ENCODE results near the gene RAB29. TPM values are rescaled to one million over a fixed set of nuclear protein-coding genes. Genes with fewer than 3 reads are reported as not detected.

Gene RAB29
- total RNA-seq, 1 experiment from 2014 or later: 11.0 TPM

DNA sequence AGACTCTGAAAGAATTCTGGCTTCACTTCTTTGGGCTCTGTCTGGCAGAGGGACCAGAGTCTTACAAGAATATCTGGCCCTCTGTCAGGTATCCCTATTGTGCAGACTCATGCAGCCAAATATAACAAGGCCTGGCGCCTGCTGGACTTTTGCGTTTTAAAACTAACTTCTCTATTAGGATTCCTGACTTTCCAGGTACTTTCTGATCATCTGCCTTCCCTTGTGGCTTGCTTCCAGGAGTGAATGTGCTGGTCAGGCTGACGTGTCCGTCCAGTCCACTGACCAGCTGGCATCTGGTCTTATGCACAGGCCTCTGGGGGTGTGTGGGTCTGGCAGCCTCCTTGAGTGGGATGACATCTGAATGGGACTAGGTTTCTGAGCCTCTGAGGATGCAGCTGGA lies 8.6 kb upstream of the RAB29 start:
- POLR2A ChIA-PET: no interaction called here
- Mint-ChIP-seq H3K27ac (no peak overlapping the region), H3K36me3 (no peaks in the 10 kb centered on the region), H3K4me3 (no peak overlapping the region), H3K4me1 (no peaks in the 10 kb centered on the region), H3K27me3 (ENCODE audit: low read depth) (peaks cover 9% of the 10 kb centered on the region), H3K9me3 (no peaks in the 10 kb centered on the region)
- CTCF ChIA-PET: interaction anchor here (0.5 to 1.1 kb wide), 2 partner anchors 135 to 193 kb away, joined by 3 read pairs; no protein-coding TSS in a partner anchor
- no peak for ATAC-seq
- DNase-seq (ENCODE audit: low spot score): no peak
- TF ChIP-seq, protein P1, sequence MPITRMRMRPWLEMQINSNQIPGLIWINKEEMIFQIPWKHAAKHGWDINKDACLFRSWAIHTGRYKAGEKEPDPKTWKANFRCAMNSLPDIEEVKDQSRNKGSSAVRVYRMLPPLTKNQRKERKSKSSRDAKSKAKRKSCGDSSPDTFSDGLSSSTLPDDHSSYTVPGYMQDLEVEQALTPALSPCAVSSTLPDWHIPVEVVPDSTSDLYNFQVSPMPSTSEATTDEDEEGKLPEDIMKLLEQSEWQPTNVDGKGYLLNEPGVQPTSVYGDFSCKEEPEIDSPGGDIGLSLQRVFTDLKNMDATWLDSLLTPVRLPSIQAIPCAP (CRISPR knock-in tag; IDR thresholded peaks at IDR 0.05): no peak
- TF ChIP-seq NR1H2 (CRISPR knock-in tag; IDR thresholded peaks at IDR 0.05) (no peak), ATF6 (CRISPR knock-in tag; IDR thresholded peaks at IDR 0.05) (no peak), E2F1 (CRISPR knock-in tag; IDR thresholded peaks at IDR 0.05) (no peak), ZNF138 (CRISPR knock-in tag; conservative IDR thresholded peaks at IDR 0.05) (no peak)

GRCh38 chr1:205783433-205783795 lies 8.1 kb upstream of the RAB29 start:
- ATAC-seq (no peak), DNase-seq (ENCODE audit: low spot score) (no peak)
- ChIA-PET POLR2A (no interaction called here), CTCF (no interaction called here)
- Mint-ChIP-seq H3K36me3 (no peaks in the 10 kb centered on the region), H3K27ac (no peak overlapping the region), H3K9me3 (no peaks in the 10 kb centered on the region), H3K4me1 (no peaks in the 10 kb centered on the region), H3K4me3 (no peak overlapping the region), H3K27me3 (ENCODE audit: low read depth) (peaks cover 9% of the 10 kb centered on the region)
- TF ChIP-seq, protein P2, sequence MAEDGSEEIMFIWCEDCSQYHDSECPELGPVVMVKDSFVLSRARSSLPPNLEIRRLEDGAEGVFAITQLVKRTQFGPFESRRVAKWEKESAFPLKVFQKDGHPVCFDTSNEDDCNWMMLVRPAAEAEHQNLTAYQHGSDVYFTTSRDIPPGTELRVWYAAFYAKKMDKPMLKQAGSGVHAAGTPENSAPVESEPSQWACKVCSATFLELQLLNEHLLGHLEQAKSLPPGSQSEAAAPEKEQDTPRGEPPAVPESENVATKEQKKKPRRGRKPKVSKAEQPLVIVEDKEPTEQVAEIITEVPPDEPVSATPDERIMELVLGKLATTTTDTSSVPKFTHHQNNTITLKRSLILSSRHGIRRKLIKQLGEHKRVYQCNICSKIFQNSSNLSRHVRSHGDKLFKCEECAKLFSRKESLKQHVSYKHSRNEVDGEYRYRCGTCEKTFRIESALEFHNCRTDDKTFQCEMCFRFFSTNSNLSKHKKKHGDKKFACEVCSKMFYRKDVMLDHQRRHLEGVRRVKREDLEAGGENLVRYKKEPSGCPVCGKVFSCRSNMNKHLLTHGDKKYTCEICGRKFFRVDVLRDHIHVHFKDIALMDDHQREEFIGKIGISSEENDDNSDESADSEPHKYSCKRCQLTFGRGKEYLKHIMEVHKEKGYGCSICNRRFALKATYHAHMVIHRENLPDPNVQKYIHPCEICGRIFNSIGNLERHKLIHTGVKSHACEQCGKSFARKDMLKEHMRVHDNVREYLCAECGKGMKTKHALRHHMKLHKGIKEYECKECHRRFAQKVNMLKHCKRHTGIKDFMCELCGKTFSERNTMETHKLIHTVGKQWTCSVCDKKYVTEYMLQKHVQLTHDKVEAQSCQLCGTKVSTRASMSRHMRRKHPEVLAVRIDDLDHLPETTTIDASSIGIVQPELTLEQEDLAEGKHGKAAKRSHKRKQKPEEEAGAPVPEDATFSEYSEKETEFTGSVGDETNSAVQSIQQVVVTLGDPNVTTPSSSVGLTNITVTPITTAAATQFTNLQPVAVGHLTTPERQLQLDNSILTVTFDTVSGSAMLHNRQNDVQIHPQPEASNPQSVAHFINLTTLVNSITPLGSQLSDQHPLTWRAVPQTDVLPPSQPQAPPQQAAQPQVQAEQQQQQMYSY (CRISPR knock-in tag; IDR thresholded peaks at IDR 0.05): no peak
- TF ChIP-seq FOXP4 (CRISPR knock-in tag; IDR thresholded peaks at IDR 0.05): no peak
- TF ChIP-seq CDX4 (CRISPR knock-in tag; IDR thresholded peaks at IDR 0.05; ENCODE audit: borderline replicate concordance): no peak
- no peak for TF ChIP-seq TP53 (CRISPR knock-in tag; IDR thresholded peaks at IDR 0.05)
- TF ChIP-seq RELA (CRISPR knock-in tag; IDR thresholded peaks at IDR 0.05; ENCODE audit: borderline replicate concordance): no peak
- TF ChIP-seq SMAD4 (CRISPR knock-in tag; IDR thresholded peaks at IDR 0.05): no peak
- no peak for TF ChIP-seq ZNF121 (CRISPR knock-in tag; IDR thresholded peaks at IDR 0.05)
- TF ChIP-seq TCF7 (CRISPR knock-in tag; IDR thresholded peaks at IDR 0.05; ENCODE audit: low read depth): no peak
- TF ChIP-seq NR1H2 (CRISPR knock-in tag; IDR thresholded peaks at IDR 0.05): no peak
- no peak for TF ChIP-seq ATF2 (CRISPR knock-in tag; IDR thresholded peaks at IDR 0.05; ENCODE audit: borderline replicate concordance, low read depth)
- TF ChIP-seq ARID4B (CRISPR knock-in tag; IDR thresholded peaks at IDR 0.05; ENCODE audit: borderline replicate concordance): no peak
- no peak for TF ChIP-seq ATF3 (CRISPR knock-in tag; conservative IDR thresholded peaks at IDR 0.05)
- TF ChIP-seq GABPB1 (CRISPR knock-in tag; IDR thresholded peaks at IDR 0.05): no peak
- no peak for TF ChIP-seq NFYB (CRISPR knock-in tag; conservative IDR thresholded peaks at IDR 0.05; ENCODE audit: low read depth)

All from WTC11 (cell line).